ENCODE data around the gene DIAPH2. TPM values are rescaled to one million over a fixed set of nuclear protein-coding genes. Genes with fewer than 3 reads are reported as not detected.

DIAPH2 gene
- total RNA-seq, 2 donors from 2014 or later: 21.5 to 51.8 TPM

DNA sequence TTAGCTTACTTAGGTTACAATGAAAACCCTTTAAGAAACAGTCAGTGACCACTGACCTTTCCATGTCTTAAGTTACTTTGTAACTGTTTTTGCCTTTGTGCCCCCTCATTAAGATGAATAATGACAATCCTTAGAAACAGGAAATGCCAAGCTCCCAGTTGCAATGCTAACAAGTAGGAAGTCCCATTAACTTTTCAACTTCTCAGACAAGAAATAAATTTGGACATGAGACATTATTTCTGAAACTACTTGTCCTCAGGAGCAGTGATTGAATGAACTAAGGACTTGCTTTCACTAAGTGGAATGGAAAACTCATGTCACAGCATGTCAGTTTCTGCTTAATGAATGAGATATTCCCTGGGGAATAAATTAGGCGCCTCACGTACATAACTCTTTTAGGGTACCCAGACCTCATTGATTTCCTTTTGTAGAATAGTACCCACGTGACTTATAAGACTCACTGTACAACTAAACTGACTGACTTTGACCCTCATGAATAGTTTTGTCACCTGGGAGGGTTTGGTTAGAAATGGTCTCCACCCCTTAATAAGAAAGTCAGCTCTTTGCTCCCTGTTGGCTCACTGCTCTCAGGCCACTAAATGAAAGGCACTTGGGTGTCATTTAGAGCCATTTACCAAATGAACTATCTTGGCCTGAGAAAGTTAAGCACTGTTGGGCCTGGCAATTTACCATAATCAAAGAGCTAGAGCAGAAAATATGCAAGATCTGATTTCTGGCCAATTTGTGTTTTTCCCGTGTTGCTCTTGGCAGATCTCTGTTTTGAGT, 582.9 kb downstream of the DIAPH2 start:
- no peaks in the 10 kb centered on the region for H3K36me3 ChIP-seq (ENCODE audit: control insufficient read depth, insufficient read depth, low read length)
- no peaks in the 10 kb centered on the region for H3K4me1 ChIP-seq (ENCODE audit: control insufficient read depth, insufficient read depth, low read length)
- H3K36me3 Mint-ChIP-seq (ENCODE audit: low read depth): peaks cover 13% of the 10 kb centered on the region
- TF ChIP-seq, protein P1, sequence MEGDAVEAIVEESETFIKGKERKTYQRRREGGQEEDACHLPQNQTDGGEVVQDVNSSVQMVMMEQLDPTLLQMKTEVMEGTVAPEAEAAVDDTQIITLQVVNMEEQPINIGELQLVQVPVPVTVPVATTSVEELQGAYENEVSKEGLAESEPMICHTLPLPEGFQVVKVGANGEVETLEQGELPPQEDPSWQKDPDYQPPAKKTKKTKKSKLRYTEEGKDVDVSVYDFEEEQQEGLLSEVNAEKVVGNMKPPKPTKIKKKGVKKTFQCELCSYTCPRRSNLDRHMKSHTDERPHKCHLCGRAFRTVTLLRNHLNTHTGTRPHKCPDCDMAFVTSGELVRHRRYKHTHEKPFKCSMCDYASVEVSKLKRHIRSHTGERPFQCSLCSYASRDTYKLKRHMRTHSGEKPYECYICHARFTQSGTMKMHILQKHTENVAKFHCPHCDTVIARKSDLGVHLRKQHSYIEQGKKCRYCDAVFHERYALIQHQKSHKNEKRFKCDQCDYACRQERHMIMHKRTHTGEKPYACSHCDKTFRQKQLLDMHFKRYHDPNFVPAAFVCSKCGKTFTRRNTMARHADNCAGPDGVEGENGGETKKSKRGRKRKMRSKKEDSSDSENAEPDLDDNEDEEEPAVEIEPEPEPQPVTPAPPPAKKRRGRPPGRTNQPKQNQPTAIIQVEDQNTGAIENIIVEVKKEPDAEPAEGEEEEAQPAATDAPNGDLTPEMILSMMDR (conservative IDR thresholded peaks at IDR 0.05): no peak
- H3K9ac ChIP-seq (ENCODE audit: extremely low read depth, low read length, poor library complexity, severe bottlenecking): no peak overlapping the region
- no peak for DNase-seq
- no peaks in the 10 kb centered on the region for H3K9me3 ChIP-seq (ENCODE audit: control insufficient read depth, low read length)
- no peaks in the 10 kb centered on the region for H3K27me3 ChIP-seq (ENCODE audit: control insufficient read depth, insufficient read depth, low read length, poor library complexity, severe bottlenecking)
- no peak overlapping the region for H3K4me3 ChIP-seq (ENCODE audit: low read length)
- no peak overlapping the region for H3K27ac ChIP-seq (ENCODE audit: low read depth, low read length)
- no peak overlapping the region for H3K27ac Mint-ChIP-seq
- WGBS, 2 experiments (ENCODE audit: insufficient coverage in 1 of 2, insufficient read length in 1 of 2): 89% methylated on average over 4 of the region's 4 CpGs; no CpG with 5 or more reads in 1 of the 2 experiments
- H3K27me3 Mint-ChIP-seq (ENCODE audit: insufficient read depth): no peaks in the 10 kb centered on the region
- peaks cover 20% of the 10 kb centered on the region for H3K4me1 Mint-ChIP-seq
- no peak overlapping the region for H3K4me3 Mint-ChIP-seq
- H3K9me3 Mint-ChIP-seq: no peaks in the 10 kb centered on the region

DNA sequence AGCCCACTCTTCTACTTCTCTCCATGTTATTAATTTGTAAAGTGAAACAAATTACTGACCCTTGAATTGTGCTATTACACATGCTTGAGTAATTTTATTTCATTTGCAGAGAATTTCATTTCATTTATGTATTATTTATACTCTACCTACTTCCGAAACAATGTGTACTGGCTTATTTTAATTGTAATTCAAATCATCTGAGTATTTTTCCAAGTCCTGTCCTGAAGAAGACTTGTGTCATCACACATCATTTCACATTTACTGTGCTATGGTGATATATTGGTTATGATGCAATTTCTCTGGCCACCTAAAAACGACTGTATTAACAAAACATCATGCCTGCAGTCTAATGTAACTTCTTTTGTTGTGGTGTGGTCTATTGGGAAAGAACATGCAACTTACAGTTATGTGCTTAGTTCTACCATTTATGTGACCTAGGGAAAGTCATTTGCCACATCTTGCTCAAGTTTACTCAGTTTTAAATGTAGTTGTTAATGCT, 583.6 kb downstream of the DIAPH2 start:
- Mint-ChIP-seq H3K36me3 (ENCODE audit: low read depth) (peaks cover 13% of the 10 kb centered on the region), H3K9me3 (no peaks in the 10 kb centered on the region), H3K27me3 (ENCODE audit: insufficient read depth) (no peaks in the 10 kb centered on the region), H3K27ac (no peak overlapping the region), H3K4me3 (no peak overlapping the region), H3K4me1 (peaks cover 20% of the 10 kb centered on the region)
- Histone ChIP-seq H3K27me3 (ENCODE audit: control insufficient read depth, insufficient read depth, low read length, poor library complexity, severe bottlenecking) (no peaks in the 10 kb centered on the region), H3K4me3 (ENCODE audit: low read length) (no peak overlapping the region), H3K36me3 (ENCODE audit: control insufficient read depth, insufficient read depth, low read length) (no peaks in the 10 kb centered on the region), H3K4me1 (ENCODE audit: control insufficient read depth, insufficient read depth, low read length) (no peaks in the 10 kb centered on the region), H3K9me3 (ENCODE audit: control insufficient read depth, low read length) (no peaks in the 10 kb centered on the region), H3K27ac (ENCODE audit: low read depth, low read length) (no peak overlapping the region), H3K9ac (ENCODE audit: extremely low read depth, low read length, poor library complexity, severe bottlenecking) (no peak overlapping the region)
- WGBS, 2 experiments (ENCODE audit: insufficient coverage in 1 of 2, insufficient read length in 1 of 2): no CpG with 5 or more reads among the region's 2 CpGs
- TF ChIP-seq, protein P1 (conservative IDR thresholded peaks at IDR 0.05): no peak
- DNase-seq: no peak

DNA sequence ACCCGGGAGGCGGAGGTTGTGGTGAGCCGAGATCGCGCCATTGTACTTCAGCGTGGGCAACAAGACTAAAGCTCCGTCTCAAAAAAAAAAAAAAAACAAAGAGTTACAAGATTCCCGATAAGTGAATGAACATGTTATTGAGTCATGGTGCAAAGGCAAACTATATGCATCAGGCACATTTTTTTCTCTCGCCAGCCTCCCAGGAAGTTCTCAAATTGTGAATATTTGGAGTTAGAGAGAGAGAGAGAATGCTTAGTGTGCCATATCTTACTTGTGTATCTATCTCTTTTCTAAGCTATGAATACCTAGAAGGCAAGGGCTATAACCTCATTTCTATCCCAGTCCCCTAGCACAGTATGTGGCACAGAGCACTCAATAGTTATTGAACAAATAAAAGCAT, 599.9 kb downstream of the DIAPH2 start:
- H3K4me3 ChIP-seq (ENCODE audit: low read length): no peak overlapping the region
- peaks cover 7% of the 10 kb centered on the region for H3K36me3 Mint-ChIP-seq (ENCODE audit: low read depth)
- no peaks in the 10 kb centered on the region for H3K9me3 ChIP-seq (ENCODE audit: control insufficient read depth, low read length)
- H3K9ac ChIP-seq (ENCODE audit: extremely low read depth, low read length, poor library complexity, severe bottlenecking): no peak overlapping the region
- H3K9me3 Mint-ChIP-seq: no peaks in the 10 kb centered on the region
- 93 to 97% methylated on average over 6 to 8 of the region's 9 CpGs for WGBS, 2 experiments (ENCODE audit: insufficient coverage in 1 of 2, insufficient read length in 1 of 2)
- no peaks in the 10 kb centered on the region for H3K4me1 ChIP-seq (ENCODE audit: control insufficient read depth, insufficient read depth, low read length)
- DNase-seq: no peak
- H3K4me1 Mint-ChIP-seq: peaks cover 8% of the 10 kb centered on the region
- no peaks in the 10 kb centered on the region for H3K27me3 Mint-ChIP-seq (ENCODE audit: insufficient read depth)
- H3K27me3 ChIP-seq (ENCODE audit: control insufficient read depth, insufficient read depth, low read length, poor library complexity, severe bottlenecking): no peaks in the 10 kb centered on the region
- no peak overlapping the region for H3K27ac Mint-ChIP-seq
- H3K36me3 ChIP-seq (ENCODE audit: control insufficient read depth, insufficient read depth, low read length): no peaks in the 10 kb centered on the region
- TF ChIP-seq, protein P1 (conservative IDR thresholded peaks at IDR 0.05): no peak
- no peak overlapping the region for H3K4me3 Mint-ChIP-seq
- H3K27ac ChIP-seq (ENCODE audit: low read depth, low read length): no peak overlapping the region
